GM18909 (cell line): ENCODE results near the gene ADCY2.

Source experiments
- ATAC-seq: cut with Tn5 transposase; IDR thresholded peaks from one replicate; pipeline ENCODE4 v1.9.1; 2021; ENCODE audit warnings: mild to moderate bottlenecking; ENCODE audit not compliant: unreplicated experiment, poor library complexity

ADCY2 gene

DNA sequence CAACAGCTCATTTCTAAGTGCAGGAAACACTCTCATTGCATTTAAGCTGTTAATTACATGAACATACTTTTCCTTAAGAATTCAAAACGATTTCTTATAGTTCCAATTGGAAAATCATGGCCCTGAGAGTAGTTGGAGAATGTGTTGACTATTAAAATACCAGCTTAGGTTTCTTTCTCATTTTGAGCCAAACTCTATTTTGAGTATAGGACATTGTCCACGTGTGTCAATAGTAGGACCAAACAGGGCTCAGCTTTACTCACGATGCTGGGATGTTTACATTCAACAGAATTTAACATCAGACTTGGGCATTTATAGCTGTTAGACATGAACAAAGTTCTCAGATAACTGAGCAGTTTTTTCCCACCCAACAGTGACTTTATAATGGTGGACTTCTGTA is 39.6 kb downstream of the ADCY2 start:
- ATAC-seq, result no peak

DNA sequence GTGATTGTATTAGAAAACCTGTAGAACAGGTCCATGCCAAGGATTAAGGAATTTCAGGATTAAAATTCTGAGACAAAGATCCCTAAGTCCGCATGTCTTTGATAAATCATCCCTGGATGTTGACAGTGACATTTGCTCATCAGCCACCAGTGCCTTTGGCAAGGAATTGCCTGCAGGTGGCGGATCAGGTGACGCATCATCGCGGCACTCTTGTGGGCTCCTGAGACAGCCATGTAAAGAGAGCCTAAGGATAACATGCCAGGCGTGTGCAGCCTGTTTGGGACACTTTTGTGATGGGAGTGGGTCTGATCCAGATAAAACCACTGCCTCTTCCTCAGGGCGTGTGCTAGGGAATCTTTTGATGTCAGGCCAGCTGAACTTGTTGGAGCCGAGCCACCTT is 40.6 kb downstream of the ADCY2 start:
- no peak for ATAC-seq

DNA sequence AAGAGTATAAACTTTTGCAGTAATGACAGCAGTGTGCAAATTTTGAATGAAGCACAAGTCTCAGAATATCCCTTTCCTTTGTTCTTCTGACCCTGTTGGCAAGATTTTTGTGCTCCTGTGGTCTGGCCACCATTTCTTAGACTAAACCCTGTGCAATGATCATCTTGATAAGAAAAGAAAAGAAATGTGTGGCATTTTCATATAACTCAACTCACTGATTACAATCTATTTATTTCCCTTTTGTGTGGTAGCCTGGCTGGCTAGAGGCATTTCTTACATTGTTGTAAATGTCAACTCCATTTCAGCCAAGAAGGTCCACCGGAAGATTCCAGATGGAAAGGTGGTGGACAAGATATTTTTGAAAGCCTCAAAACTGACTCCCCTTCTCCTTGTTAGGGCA is 41.9 kb downstream of the ADCY2 start:
- ATAC-seq, result no peak

DNA sequence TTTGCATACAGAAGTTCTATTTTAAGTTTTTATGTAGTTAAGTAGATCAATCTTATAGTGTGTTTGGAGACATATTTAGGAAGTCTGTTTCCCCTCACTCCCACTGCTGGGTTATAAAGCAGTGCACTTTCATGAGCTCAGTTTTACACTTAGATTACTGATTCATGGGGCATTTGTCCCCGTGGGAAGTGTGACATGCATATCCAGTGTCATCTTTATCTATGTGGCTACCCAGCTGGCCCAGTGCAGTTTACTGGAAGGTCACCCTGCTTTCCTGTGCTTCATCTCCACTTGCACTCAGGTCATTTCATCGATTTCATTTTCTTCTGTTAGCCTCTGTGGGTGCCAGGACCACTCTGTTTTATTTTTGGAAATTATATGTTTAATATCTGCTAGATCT is 49.1 kb downstream of the ADCY2 start:
- no peak for ATAC-seq

DNA sequence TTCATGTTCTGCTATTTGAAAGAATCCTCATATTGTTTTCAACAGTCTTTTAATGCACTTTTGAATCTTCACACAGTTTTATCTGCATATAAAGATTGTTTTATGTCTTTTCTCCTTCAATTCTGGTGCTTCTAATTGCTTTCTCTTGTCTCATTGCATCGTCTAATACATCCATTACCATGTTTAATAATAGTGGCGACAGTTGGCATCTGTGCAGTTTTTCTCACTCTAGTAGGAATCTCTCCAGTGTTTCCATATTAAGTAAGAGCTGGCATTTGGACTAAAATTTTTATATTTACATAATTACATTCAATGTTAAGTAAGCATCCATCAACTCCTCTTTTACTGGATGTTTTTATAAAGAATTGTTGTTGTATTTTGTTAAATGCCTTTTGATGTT is 49.9 kb downstream of the ADCY2 start:
- ATAC-seq, result no peak

DNA sequence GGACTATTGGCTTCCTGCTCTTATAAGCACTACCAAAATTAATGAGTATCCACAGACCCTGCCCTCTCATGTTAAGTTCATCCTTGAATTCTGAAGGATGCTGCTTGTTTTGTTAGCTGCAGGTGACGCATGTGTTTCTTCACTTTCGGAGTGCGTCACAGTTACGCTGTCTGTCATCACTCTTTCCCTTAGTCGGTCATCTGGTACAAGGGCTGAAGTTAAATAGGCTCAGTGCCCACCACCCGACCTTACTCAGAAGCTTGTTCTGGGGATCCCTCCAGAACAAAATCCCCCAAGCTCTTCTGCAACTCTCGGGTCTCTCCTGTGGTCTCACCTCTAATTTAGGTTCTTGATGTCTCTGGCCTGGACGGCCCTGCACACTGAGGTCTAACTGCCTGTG is 51.0 kb downstream of the ADCY2 start:
- no peak for ATAC-seq

DNA sequence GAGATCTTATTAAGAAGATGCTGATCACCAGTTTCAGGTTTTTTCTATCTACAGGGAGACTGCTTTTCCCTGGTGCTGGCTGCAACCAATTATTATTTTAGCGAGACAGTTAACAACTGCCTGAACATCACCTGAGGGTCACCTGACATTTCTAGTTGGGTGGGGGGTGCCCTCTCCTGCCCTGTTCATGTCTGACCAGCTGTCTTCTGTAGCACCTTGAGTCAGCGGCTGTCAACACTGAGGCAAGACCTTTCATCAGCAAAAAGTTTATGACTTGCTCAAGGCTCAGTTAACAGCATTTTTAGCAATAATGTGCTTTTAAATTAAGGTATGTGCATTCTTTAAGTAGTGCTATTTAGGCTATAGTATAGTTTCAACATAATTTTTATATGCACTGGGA is 58.0 kb downstream of the ADCY2 start:
- no peak for ATAC-seq

DNA sequence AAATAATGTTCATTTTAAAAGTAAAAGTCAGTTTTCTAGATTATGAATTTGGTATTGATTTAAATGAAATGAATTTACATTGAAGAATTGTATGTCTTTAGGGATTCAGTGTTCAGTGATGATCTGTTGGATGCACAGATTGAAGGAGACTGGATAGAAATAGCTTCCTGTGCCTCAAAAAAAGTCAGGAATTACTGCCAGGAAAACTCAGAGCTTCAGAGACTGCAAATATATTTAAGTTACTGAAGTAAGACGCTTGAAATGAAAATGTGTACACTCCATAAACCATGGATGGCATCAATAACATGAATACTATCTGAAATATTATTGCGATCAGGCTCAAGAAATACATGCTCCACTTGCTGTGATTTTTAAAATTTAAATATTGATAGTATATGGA is 60.3 kb downstream of the ADCY2 start:
- no peak for ATAC-seq

DNA sequence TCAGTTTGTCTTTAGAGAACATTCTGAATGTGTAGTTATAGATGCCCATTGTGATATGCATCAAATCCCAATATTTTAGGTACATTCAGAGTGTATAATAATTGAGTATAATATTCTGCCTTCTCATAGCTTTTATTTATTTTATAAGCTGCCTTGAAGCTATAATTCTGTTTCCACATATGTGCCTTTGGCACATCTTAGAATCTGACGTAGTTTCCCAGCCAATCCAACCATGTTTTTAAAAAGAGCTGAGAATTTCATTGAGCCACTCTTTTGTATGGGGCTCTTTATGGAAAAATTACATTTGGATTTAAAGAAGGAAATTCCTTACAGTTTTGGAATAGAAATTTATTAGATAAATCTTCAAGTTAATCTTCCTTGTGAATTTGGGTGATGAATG is 65.4 kb downstream of the ADCY2 start:
- no peak for ATAC-seq

DNA sequence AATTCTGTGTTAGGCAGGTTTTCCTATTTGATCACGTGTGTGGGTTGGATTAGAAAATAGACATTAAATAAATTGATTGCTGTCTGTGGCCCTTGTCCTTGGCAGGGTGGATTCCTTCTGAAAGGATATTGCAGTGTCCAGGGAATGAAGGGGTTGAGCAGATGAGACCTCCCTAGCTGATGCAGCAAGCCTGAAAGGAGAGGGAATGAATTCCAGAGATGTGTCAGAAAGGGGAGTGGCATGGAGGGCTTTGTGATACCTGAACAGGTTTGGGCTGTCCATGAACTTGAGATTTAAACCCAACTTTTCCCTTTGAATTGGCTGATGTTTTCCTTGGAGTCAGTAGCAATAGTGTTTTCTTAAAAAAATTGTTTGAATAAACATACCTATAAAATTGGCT is 66.8 kb downstream of the ADCY2 start:
- ATAC-seq, result no peak

DNA sequence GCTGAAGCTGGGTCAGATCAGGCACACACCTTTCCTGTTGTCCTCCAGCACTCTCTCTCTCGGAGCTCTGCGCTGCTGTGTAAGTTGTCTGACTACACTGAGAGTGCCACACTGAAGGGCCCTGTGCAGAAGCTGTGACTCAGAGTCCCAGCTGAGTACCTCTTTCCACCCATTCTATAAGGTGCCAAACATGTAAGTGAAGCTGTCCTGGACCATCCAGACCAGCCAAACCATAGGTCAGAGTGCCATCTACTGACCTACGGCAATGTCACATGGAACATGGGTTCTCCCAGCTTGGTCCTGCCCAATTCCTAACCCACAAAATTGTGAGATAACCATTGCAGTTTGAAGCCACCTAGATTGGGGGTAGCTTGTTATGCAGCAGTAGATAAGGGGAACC is 68.2 kb downstream of the ADCY2 start:
- no peak for ATAC-seq

DNA sequence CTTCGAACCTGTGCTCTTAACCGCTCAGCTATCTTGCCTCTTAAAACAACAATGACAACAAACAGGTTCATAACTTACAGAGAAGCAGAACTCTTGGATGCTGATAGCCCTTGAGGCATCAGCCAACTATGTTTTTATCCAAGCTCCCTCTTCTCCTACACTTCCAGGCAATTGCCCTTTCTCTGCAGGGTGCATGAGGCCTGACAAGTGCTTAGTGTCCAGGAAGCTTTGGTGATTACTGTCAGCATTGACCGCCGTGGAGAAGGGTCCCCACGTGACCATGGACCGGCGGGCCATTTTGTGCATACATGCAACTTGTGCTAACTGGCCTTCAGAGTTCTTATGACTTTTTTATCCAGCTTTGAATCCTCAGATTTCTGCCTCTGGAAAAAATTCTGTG is 71.2 kb downstream of the ADCY2 start:
- ATAC-seq, result no peak

DNA sequence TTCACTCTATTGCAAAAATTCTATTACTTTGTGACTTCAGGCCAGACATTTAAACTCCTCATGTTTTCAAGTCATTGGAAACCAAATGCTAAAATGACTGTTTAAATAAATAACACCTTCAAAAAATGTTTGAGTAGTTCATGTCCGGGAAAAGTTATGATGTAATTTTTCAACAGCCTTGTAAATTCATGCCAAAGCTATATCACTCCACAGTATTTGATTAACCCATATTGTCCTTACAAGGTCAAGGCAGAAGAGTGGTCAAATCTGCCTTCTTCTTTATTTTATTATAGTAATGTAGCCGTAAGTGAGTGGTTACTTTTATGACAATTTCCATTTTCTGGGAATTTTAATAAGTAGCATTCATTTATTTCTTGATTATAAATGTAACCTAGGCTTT is 72.8 kb downstream of the ADCY2 start:
- ATAC-seq, result no peak

DNA sequence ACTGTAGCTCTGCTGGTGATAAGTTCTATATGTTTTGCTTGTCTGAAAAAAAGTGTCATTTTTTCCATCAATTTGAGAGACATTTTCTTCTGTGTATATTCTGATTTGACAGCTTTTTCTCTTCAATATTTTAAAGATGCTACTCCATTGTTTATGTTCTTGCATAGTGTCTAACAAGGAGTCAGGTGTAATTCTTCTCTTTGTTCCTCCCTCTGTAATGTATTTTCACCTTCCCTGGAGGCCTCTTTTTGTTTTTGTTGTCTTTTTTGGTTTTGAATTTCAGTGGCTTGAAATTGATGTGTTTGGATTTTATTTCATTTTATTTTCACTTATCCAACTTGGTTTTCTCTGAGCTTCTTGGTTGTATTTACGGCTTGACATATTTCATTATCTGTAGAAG is 75.8 kb downstream of the ADCY2 start:
- ATAC-seq, result no peak

DNA sequence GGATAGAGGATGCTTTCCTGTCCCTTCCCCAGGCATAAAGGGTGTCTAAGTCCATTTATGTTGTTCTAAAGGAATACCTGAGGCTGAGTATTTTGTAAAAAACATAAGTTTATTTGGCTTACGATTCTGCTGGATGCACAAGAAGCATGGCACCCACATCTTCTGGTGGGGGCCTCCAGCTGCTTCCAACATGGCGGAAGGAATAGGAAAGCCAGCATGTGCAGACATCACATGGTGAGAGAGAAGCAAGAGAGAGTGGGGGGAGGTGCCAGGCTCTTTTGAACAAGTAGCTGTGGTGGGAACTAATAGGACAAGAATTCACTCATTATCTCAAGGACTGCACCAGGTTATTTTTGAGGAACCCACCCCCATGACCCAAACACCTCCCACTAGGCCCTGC is 77.2 kb downstream of the ADCY2 start:
- ATAC-seq, result no peak

DNA sequence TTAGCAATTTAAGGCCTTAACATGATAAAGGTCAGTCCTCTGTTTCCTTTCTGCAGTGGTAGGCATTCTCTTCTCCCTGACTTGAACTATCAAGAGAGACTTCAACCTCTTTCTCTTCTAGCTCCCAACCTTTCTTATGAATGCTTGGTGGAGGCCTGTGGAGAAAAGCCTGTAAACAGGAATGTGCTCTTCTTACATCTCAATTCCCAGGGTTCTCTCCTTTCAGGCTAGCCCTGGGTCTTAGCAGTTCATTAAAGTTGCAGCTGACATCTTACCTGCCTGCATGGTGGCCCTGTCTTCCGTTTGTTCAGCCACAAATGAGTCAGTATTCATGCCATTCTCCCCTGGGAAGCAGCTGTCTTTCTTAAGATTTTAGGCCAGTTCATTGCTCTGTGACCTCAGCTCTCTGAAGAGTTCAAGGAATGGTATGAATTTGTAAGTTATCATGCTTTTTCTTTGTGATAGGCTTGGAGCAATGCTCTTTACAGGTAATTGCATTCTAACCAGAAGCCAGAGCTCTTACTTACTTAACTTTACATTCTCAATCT is 77.8 kb downstream of the ADCY2 start:
- ATAC-seq, result no peak

DNA sequence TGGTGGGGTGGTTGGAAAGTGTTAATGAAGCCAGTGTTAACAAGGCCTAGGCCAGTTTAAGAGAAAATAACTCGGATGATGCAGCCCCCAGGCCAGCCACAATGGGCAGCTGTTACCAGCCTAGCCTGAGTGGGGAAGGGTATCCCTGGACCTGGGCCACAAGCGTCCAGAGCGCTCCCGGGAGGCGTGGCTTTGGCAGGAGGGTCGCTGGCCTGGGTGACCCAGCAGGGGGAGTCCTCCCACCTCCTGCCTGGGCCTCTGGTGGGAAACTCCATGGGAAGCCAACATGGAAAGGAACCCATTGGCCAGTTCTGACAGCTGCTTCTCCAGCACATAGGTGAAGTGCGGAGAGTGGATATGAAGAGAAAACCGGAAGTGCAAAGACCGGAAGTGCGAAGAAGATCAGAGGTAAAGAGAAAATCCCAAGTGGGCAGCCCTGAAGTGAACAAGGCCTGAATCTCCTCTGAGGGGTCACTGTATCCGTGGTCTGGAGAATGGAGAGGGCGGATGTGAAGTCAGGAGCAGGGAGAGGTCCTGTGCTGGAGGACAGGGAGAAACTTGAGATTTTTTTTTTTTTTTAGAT is 79.0 kb downstream of the ADCY2 start:
- no peak for ATAC-seq

DNA sequence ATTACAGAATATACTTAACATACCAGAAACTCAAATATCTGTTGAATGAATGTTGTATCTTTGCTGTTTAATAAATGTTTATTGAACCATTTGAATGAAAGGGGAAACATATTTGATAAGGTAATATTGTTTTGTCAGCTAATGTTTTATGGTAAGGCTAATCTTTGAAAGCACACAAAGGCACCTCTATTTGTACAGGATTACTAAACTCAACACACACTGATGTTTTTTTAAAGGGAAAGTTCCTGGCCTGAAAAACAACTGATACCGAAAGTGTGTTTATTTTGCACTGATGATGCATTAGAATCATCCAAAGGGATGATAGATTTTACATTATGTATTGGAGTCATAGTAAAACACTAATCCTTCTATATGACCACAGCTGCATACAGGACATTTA is 82.5 kb downstream of the ADCY2 start:
- ATAC-seq, result no peak

DNA sequence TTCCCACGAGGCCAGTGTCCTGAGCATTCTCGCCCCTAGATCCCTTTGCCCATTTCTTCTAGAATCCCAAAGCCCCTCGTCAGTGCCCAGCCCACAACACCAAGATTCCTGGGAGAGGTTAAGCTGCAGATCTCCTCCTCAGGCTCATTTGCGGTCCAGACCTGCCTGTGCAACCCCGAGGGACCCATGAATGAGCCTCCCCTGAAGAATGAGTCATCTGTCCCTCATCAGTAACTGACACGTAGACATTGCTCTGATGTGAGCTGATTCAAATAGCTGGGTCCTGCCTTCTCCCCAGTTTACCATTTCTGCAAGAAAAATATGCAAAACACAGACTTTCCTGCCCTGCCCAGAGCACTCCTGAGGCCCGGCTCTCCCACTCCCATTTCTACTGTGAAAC is 92.8 kb downstream of the ADCY2 start:
- ATAC-seq, result no peak

DNA sequence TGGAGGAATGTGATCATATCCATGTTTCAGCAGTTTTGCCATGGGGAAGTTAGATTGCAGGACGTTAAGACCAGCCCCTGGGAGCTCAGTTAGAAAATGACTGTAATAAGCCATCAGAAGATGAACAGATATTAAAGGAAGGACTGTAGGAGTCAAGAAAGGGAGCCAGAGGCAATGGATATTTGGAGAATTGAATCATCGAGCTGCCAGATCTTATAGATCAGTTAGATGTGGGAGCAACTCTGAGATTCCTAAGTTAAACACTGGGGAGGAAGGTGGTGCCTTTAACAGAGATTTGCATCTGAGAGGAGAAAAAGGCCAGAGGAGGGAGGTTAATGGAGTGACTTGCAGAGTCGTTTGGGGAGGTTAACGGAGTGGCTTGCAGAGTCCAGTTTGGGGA is 96.4 kb downstream of the ADCY2 start:
- no peak for ATAC-seq

DNA sequence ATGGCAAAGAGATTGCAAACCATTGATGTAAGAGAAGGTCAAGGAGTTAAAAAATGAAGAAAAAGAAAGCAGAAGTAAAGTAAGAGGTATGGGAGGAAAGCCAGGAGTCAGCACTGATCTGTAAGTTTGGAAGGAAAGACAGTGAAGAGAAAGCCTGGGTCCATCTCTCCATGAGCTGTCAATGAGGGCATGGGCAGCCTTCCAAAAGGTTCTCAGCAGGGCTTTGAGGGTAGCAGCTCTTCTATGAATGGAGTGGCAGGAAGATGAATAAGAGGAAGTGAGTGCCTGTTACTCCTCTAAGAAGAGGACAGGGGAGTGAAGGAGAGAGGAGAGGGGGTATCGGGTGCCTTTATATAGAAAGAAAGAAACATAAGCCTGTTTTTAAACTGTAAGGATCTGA is 97.1 kb downstream of the ADCY2 start:
- no peak for ATAC-seq

DNA sequence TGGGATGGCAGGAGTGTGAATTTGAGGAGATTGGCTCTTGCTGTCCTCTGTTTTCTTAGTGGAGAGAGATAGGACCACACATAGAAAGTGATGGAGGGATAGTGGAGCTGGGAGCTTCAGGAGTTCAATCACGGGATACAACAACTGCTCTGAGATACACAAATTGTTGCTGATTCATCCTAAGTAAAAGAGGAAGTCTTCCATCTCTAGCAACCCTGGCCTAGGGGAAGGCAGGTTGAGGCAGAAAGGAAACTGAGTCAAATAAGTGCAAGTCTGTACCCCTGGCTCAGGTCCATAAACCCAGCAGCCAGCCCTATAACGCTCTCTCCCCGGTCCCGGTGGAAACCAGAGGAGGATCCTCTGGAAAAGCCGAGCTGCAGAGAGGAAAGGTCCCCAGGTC is 97.7 kb downstream of the ADCY2 start:
- ATAC-seq, result no peak
